Adrenal gland (tissue), 12 donors: ENCODE data around the gene BTBD16. TPM values are rescaled to one million over a fixed set of nuclear protein-coding genes. Genes with fewer than 3 reads are reported as not detected.

Experiments used
- DNase-seq, 7 donors: peaks; one replicate each; pipeline ENCODE4 v3.0.0-alpha.2; 2019 to 2020
- H3K27ac ChIP-seq, 5 donors: fragments of 200-600 bp; sonication (generic) in 4 of 5; 1 replicate in 3 of 5; 2 replicates in 2 of 5; pipeline versions ENCODE4 v1.5.1 to v1.8.0; 2016 to 2020; ENCODE audit warnings: mild to moderate bottlenecking in 1 of 5
- H3K27me3 ChIP-seq: fragments of 200-600 bp; 2 replicates; pipeline ENCODE4 v1.8.0; 2021
- H3K36me3 ChIP-seq, 2 donors: fragments of 200-600 bp; replicated peaks in 1 of 2; 1 replicate in 1 of 2; 2 replicates in 1 of 2; pipeline versions ENCODE4 v1.5.1 to v1.8.0; 2018 to 2022
- H3K4me1 ChIP-seq, 2 donors: fragments of 200-600 bp; replicated peaks in 1 of 2; 1 replicate in 1 of 2; 2 replicates in 1 of 2; pipeline versions ENCODE4 v1.5.1 to v1.8.0; 2018 to 2021
- H3K4me3 ChIP-seq, 4 donors: fragments of 200-600 bp; sonication (generic) in 3 of 4; one replicate each; pipeline ENCODE4 v1.5.1; 2016 to 2018
- H3K9me3 ChIP-seq, 3 donors: fragments of 200-600 bp; sonication (generic) in 1 of 3; replicated peaks in 1 of 3; 1 replicate in 2 of 3; 2 replicates in 1 of 3; pipeline versions ENCODE4 v1.5.1 to v1.8.0; 2016 to 2021
- POLR2A ChIP-seq, 2 donors: fragments of 450-650 bp; IDR thresholded peaks; one replicate each; pipeline ENCODE4 v1.6.1; 2017; ENCODE audit warnings: antibody characterized with exemption in 2 of 2, mild to moderate bottlenecking in 2 of 2, moderate library complexity in 1 of 2
- WGBS, 4 donors: extraction: QIAGEN DNeasy Blood & Tissue Kit in 2 of 4; methylation state at CpG; one replicate each; pipeline versions ENCODE4 v1.1.5 to v1.1.7; 2013 to 2017; 5-methylcytosine and 5-hydroxymethylcytosine counted together
- intact Hi-C, 2 donors: fragments of 100-400 bp; cut with DNase I; formaldehyde crosslinking; loops; one replicate each; pipeline versions ENCODE4 v1.14.1 to v1.15.0; 2022 to 2023
- polyA plus RNA-seq, 3 donors: library from polyadenylated mRNA; stranded (reverse); fragments of 200-250 nt in 2 of 3; fragments of 350-450 nt in 1 of 3; fragmentation: Illumina TruSeq in 1 of 3; extraction: RNeasy Lipid Tissue Mini Kit (QIAGEN cat#74804) in 1 of 3; gene quantifications; one replicate each; pipeline ENCODE4 v1.2.3, GENCODE V29; 2013 to 2014
- total RNA-seq, 9 donors: library from RNA; depleted of rRNA in 4 of 9; stranded (reverse); fragments of >200 nt in 4 of 9; fragments of 120-200 nt in 1 of 9; fragmentation: NEBNext Ultra II Directional in 1 of 9; extraction: Animal tissue kit (Norgen Biotek cat#: 25700) in 1 of 9; gene quantifications; one replicate each; pipeline versions ENCODE4 v1.1.0 to v1.2.4, GENCODE V29; 2013 to 2023
- TF ChIP-seq, protein P1 (sequence below), 6 experiments: fragments of 450-650 bp in 4 of 6; fragments of 200-600 bp in 2 of 6; sonication (generic) in 1 of 6; IDR thresholded peaks; 1 replicate in 5 of 6; 2 replicates in 1 of 6; pipeline versions ENCODE4 v1.5.1 to v1.8.0; 2016 to 2021; ENCODE audit warnings: antibody characterized with exemption in 6 of 6, mild to moderate bottlenecking in 2 of 6, moderate library complexity in 1 of 6
- donor health status: healthy with polysubstance abuse.
- donor health status: Bipolar disorder and iron deficiency.
- donor health status: DM: yes; HTN: yes; CAD: no.
- donor health status: DM: no; HTN: no; CAD: no.
- donor health status: DM: no; HTN: no; CAD: no.
- donor health status: DM: yes; HTN: yes; CAD: no.

BTBD16 gene
- total and polyA plus RNA-seq, 12 donors, result 0.11 to 0.48 (median 0.24) TPM; not detected in 5

DNA sequence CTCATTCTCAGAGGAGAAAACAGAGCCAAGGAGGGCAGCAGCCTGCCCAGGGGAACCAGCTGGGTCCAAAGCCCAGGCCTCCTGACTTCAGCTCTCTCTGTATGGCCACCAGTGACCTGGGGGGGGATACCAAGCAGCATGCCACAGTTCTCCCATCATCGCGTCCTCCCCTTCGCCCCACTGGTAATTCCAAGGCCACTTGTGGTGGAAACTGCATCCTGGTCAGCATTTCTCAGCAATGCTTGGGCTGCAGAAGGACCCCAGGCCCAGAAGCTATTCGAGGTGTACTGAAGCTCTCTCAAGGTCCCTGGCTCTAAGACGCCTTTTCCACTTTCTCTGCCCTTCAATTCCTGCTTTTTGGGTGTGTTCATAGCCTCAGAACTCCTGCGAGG lies 27.1 kb downstream of the BTBD16 start:
- 68 to 77% (median 72%) methylated on average over 6 of the region's 6 CpGs for WGBS, 4 donors
- TF ChIP-seq, protein P1, sequence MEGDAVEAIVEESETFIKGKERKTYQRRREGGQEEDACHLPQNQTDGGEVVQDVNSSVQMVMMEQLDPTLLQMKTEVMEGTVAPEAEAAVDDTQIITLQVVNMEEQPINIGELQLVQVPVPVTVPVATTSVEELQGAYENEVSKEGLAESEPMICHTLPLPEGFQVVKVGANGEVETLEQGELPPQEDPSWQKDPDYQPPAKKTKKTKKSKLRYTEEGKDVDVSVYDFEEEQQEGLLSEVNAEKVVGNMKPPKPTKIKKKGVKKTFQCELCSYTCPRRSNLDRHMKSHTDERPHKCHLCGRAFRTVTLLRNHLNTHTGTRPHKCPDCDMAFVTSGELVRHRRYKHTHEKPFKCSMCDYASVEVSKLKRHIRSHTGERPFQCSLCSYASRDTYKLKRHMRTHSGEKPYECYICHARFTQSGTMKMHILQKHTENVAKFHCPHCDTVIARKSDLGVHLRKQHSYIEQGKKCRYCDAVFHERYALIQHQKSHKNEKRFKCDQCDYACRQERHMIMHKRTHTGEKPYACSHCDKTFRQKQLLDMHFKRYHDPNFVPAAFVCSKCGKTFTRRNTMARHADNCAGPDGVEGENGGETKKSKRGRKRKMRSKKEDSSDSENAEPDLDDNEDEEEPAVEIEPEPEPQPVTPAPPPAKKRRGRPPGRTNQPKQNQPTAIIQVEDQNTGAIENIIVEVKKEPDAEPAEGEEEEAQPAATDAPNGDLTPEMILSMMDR (IDR thresholded peaks at IDR 0.05), result no peak
- H3K4me3 ChIP-seq, result no peak overlapping the region
- no peak for DNase-seq
- no peak overlapping the region for H3K27ac ChIP-seq
- H3K36me3 ChIP-seq, result no peaks in the 10 kb centered on the region
- H3K9me3 ChIP-seq, result no peaks in the 10 kb centered on the region
- H3K27me3 ChIP-seq, result peaks cover 7% of the 10 kb centered on the region
- H3K4me1 ChIP-seq, result peaks cover 0 to 7% of the 10 kb centered on the region in 2 donors
- intact Hi-C loops, result loop anchor here (5.0 kb wide), 3 partner anchors 139 to 269 kb away; partner anchors contain the start of gene DMBT1 (in 1 of the 2)

DNA sequence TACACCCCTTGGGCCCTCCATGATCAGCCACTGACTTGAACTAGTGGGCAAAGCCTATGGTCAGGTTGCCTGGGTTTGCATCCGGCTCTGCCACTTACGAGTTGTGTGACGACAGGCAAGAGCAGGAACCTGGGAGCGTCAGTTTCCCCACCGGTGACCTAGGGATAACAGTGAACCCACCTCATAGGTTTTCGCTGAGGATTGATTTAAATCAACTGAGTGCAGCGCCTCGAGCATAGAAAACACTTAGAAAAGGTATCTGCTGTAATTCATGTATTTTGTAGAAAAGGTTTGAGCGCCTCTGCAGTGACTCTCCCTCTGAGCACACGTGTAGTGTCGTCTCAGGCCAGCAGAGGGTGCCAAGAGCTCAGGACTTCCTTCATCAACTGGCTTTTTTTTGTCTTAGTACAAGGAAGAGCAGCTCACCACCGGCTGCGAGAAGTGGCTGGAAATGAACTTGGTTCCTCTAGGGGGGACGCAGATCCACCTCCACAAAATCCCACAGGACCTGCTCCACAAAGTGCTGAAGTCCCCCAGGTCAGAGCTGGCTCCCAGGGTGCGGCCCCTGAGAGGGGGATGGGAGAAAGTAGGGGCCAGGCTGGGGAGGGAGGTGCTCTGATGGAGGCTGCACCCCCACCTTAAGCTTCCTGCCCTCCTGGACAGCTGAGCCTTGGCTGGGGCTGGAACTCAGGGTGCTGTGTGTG lies 27.7 kb downstream of the BTBD16 start:
- H3K4me1 ChIP-seq, result peaks cover 0 to 7% of the 10 kb centered on the region in 2 donors
- no peaks in the 10 kb centered on the region for H3K36me3 ChIP-seq
- peaks cover 7% of the 10 kb centered on the region for H3K27me3 ChIP-seq
- 23 to 27% (median 25%) methylated on average over 12 to 15 of the region's 15 CpGs for WGBS, 4 donors
- no peaks in the 10 kb centered on the region for H3K9me3 ChIP-seq
- no peak overlapping the region for H3K27ac ChIP-seq
- intact Hi-C loops, result loop anchor here (5.0 kb wide), 3 partner anchors 139 to 269 kb away; partner anchors contain the start of gene DMBT1 (in 1 of the 2)
- TF ChIP-seq, protein P1 (IDR thresholded peaks at IDR 0.05), result peak; percentile 84 to 96 (median 92)
- TF ChIP-seq POLR2A (IDR thresholded peaks at IDR 0.05), result no peak
- H3K4me3 ChIP-seq, result no peak overlapping the region
- peak; percentile 65 to 88 (median 76) for DNase-seq

GRCh38 chr10:122299423-122300075 lies 28.5 kb downstream of the BTBD16 start:
- 79 to 88% (median 82%) methylated on average over 14 of the region's 14 CpGs for WGBS, 4 donors
- H3K4me1 ChIP-seq, result peaks cover 0 to 7% of the 10 kb centered on the region in 2 donors
- intact Hi-C loops, result loop anchor here (5.0 kb wide), 3 partner anchors 138 to 268 kb away; partner anchors contain the start of gene DMBT1 (in 1 of the 2)
- no peak for TF ChIP-seq POLR2A (IDR thresholded peaks at IDR 0.05)
- TF ChIP-seq, protein P1 (IDR thresholded peaks at IDR 0.05), result no peak
- peaks cover 7% of the 10 kb centered on the region for H3K27me3 ChIP-seq
- no peak overlapping the region for H3K27ac ChIP-seq
- no peak for DNase-seq
- no peaks in the 10 kb centered on the region for H3K36me3 ChIP-seq
- H3K9me3 ChIP-seq, result no peaks in the 10 kb centered on the region
- H3K4me3 ChIP-seq, result no peak overlapping the region

- no peaks in the 10 kb centered on the region for H3K36me3 ChIP-seq
- TF ChIP-seq POLR2A (IDR thresholded peaks at IDR 0.05), result no peak
- TF ChIP-seq, protein P1 (IDR thresholded peaks at IDR 0.05), result no peak
- DNase-seq, result peak in 3 of 7 donors; percentile 19 to 73 (median 59)
- peaks cover 7% of the 10 kb centered on the region for H3K27me3 ChIP-seq
- no peaks in the 10 kb centered on the region for H3K9me3 ChIP-seq
- no peak overlapping the region for H3K4me3 ChIP-seq
- H3K4me1 ChIP-seq, result peaks cover 0 to 7% of the 10 kb centered on the region in 2 donors
- H3K27ac ChIP-seq, result peak overlapping the region in 1 of 5 donors; percentile 36
- WGBS, 4 donors, result 47 to 56% (median 51%) methylated on average over 9 to 12 of the region's 12 CpGs
- intact Hi-C loops, result no loop called here
These were observed 30.1 kb downstream of the BTBD16 start for GRCh38 chr10:122301055-122301810.
